ENCODE results near the gene ATOSB. TPM values are rescaled to one million over a fixed set of nuclear protein-coding genes. Genes with fewer than 3 reads are reported as not detected.

Gene ATOSB
- total RNA-seq, 1 donor from 2014 or later: 6.8 TPM

DNA sequence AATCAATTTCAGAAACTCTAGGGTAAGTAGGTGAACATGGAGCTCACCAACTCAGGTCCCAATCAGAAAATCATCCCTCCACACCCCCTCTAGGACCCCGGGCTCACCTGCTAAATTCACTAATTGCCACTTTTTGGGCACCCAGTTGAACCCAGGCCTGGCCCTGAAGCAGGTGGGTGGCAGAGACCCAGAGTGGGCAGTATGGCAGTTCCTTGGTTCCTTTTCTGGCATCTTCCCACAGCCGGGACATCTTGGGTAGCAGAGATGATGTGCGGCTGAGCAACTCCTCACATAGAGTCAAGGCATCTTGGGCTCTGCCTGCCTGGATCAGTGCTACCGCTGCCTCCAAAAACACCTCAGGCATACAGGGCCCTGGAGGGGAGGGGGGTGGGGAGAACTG, 40.3 kb downstream of the ATOSB start:
- no peak for DNase-seq
- no peak overlapping the region for H3K4me3 Mint-ChIP-seq
- ChIA-PET CTCF (no interaction called here), POLR2A (interaction anchor here (0.7 to 1.1 kb wide), 2 partner anchors 27 to 1000 kb away, joined by 4 read pairs; partner anchors contain the start of gene STOML2)
- ATAC-seq (ENCODE audit: low read depth): no peak
- H3K27ac Mint-ChIP-seq: no peak overlapping the region
- peaks cover 38% of the 10 kb centered on the region for H3K4me1 Mint-ChIP-seq
- intact Hi-C loops (cut with micrococcal nuclease): no loop called here
- H3K27me3 Mint-ChIP-seq: no peaks in the 10 kb centered on the region
- H3K36me3 Mint-ChIP-seq (ENCODE audit: low read depth): peaks cover 29% of the 10 kb centered on the region
- no peak for TF ChIP-seq CTCF (IDR thresholded peaks at IDR 0.05)
- no peaks in the 10 kb centered on the region for H3K9me3 Mint-ChIP-seq

DNA sequence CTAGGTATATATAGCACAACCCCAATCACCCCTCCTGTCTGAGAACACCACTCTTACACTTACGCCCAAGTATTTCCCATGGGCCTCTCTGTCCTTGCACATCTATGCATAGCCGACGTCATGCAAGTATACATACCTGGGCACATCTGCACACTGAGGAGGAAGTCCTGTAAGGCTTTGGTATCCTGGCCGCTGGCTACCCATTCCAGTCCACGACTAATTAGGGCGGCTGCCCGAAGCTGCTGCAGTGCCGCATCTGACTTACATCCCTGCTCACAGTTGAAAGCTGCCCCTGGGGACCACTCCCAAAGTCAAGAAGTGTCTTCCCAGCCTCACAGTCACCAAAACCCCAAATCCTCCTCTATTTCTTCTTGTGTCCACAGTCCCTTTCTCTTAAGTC, 40.9 kb downstream of the ATOSB start:
- no peaks in the 10 kb centered on the region for H3K9me3 Mint-ChIP-seq
- intact Hi-C loops (cut with micrococcal nuclease): no loop called here
- TF ChIP-seq CTCF (IDR thresholded peaks at IDR 0.05): no peak
- ATAC-seq (ENCODE audit: low read depth): no peak
- H3K27me3 Mint-ChIP-seq: no peaks in the 10 kb centered on the region
- POLR2A ChIA-PET: interaction anchor here (1.1 kb wide), 1 partner anchor 28 kb away, joined by 4 read pairs; the partner anchor contains the start of gene STOML2
- no peak for DNase-seq
- H3K4me1 Mint-ChIP-seq: peaks cover 39% of the 10 kb centered on the region
- H3K4me3 Mint-ChIP-seq: no peak overlapping the region
- CTCF ChIA-PET: no interaction called here
- peaks cover 30% of the 10 kb centered on the region for H3K36me3 Mint-ChIP-seq (ENCODE audit: low read depth)
- no peak overlapping the region for H3K27ac Mint-ChIP-seq

DNA sequence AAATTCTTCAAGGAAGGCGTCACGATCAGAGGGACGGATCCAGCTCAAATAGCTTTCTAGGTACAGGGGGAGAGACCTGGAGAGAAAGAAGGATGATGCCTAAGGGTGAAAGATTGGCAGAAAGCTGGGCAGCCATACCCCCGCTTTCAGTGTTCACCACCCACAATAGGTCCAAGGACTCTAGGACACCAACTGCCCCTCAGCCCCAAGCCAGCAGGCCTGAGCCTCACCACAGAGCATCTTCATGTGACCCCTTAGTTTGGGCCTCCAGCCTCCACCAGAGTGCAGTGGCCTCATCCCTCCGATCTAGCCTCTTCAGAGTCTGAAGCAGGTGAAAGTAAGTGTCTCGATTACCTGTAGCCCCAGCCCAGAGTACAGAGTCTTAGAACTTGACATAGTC, 41.5 kb downstream of the ATOSB start:
- peaks cover 30% of the 10 kb centered on the region for H3K36me3 Mint-ChIP-seq (ENCODE audit: low read depth)
- no peak overlapping the region for H3K4me3 Mint-ChIP-seq
- ATAC-seq (ENCODE audit: low read depth) (no peak), DNase-seq (no peak)
- CTCF ChIA-PET: no interaction called here
- H3K4me1 Mint-ChIP-seq: peaks cover 43% of the 10 kb centered on the region
- no peaks in the 10 kb centered on the region for H3K27me3 Mint-ChIP-seq
- POLR2A ChIA-PET: interaction anchor here (0.7 kb wide), 1 partner anchor 42 kb away, joined by 3 read pairs; no protein-coding TSS in a partner anchor
- no peak overlapping the region for H3K27ac Mint-ChIP-seq
- TF ChIP-seq CTCF (IDR thresholded peaks at IDR 0.05): no peak
- intact Hi-C loops (cut with micrococcal nuclease): no loop called here
- no peaks in the 10 kb centered on the region for H3K9me3 Mint-ChIP-seq

GRCh38 chr9:35073279-35073612, 42.4 kb downstream of the ATOSB start:
- Mint-ChIP-seq H3K36me3 (ENCODE audit: low read depth) (peaks cover 38% of the 10 kb centered on the region), H3K4me1 (peaks cover 43% of the 10 kb centered on the region), H3K27ac (peak overlapping the region; percentile 93), H3K27me3 (no peaks in the 10 kb centered on the region), H3K9me3 (no peaks in the 10 kb centered on the region), H3K4me3 (peak overlapping the region; percentile 89)
- no peak for ATAC-seq (ENCODE audit: low read depth)
- TF ChIP-seq CTCF (IDR thresholded peaks at IDR 0.05): no peak
- POLR2A ChIA-PET: no interaction called here
- intact Hi-C loops (cut with micrococcal nuclease): no loop called here
- CTCF ChIA-PET: no interaction called here
- no peak for DNase-seq

GRCh38 chr9:35072461-35073278, 43.0 kb downstream of the ATOSB start, which contains the start of gene VCP:
Gene VCP, minus strand, starts transcription at chr9:35072625. Its CDS starts 272 bp downstream, at chr9:35072353.
- Mint-ChIP-seq H3K36me3 (ENCODE audit: low read depth) (peaks cover 44% of the 10 kb centered on the region), H3K9me3 (no peaks in the 10 kb centered on the region), H3K27ac (peak within 1 kb of the TSS; percentile 93), H3K4me3 (peak within 1 kb of the TSS; percentile 89), H3K4me1 (peaks cover 44% of the 10 kb centered on the region), H3K27me3 (no peaks in the 10 kb centered on the region)
- ATAC-seq (ENCODE audit: low read depth) (peak; percentile 86), DNase-seq (peak; percentile 88)
- ChIA-PET CTCF (interaction anchor here (1.0 to 2.9 kb wide), 4 partner anchors 22 to 173 kb away, joined by 3 to 22 read pairs (median 8); partner anchors contain the start of genes PIGO and STOML2), POLR2A (interaction anchor here (0.5 to 2.6 kb wide), 19 partner anchors 10 to 756 kb away, joined by 3 to 47 read pairs (median 6); partner anchors contain the start of genes ATOSB, DNAJB5, FAM221B and GALT)
- TF ChIP-seq CTCF (IDR thresholded peaks at IDR 0.05): no peak
- intact Hi-C loops (cut with micrococcal nuclease): loop anchor here (1.0 kb wide), 9 partner anchors 8 to 743 kb away; partner anchors contain the start of genes CREB3, DNAJB5, HINT2 and PIGO

Measured in activated B cell treated with CpG ODN at 0.5 μM for 24 hours (primary cell).